Subcutaneous adipose tissue (tissue), 4 donors: ENCODE data around the gene RNF144A. TPM values are rescaled to one million over a fixed set of nuclear protein-coding genes. Genes with fewer than 3 reads are reported as not detected.

Source experiments
- CTCF ChIP-seq: fragments of 450-650 bp; IDR thresholded peaks from one replicate; pipeline ENCODE4 v1.5.1; 2016; ENCODE audit warnings: low read depth, mild to moderate bottlenecking, control low read depth, antibody characterized with exemption, moderate library complexity
- total RNA-seq, 4 donors: library from RNA; depleted of rRNA; stranded (reverse); fragments of >200 nt; gene quantifications; one replicate each; pipeline ENCODE4 v1.1.0, GENCODE V29; 2016

Gene RNF144A
- total RNA-seq, 4 donors from 2014 or later, result 12.2 to 45.8 (median 32.6) TPM

GRCh38 chr2:6887751-6888192 is 29.4 kb upstream of the RNF144A start:
- no peak for TF ChIP-seq CTCF

- no peak for TF ChIP-seq CTCF
Observed at GRCh38 chr2:6888724-6889123, 28.5 kb upstream of the RNF144A start.

GRCh38 chr2:6893876-6894482 is 23.2 kb upstream of the RNF144A start:
- no peak for TF ChIP-seq CTCF

GRCh38 chr2:6896930-6897759 is 20.1 kb upstream of the RNF144A start:
- no peak for TF ChIP-seq CTCF

GRCh38 chr2:6905668-6906067 is 11.5 kb upstream of the RNF144A start:
- TF ChIP-seq CTCF, result no peak

- no peak for TF ChIP-seq CTCF
Observed at GRCh38 chr2:6906165-6906741, 11.0 kb upstream of the RNF144A start.

GRCh38 chr2:6908291-6908690 is 8.9 kb upstream of the RNF144A start:
- no peak for TF ChIP-seq CTCF
